ENCODE data around the gene SCRN1.

Gene SCRN1

DNA sequence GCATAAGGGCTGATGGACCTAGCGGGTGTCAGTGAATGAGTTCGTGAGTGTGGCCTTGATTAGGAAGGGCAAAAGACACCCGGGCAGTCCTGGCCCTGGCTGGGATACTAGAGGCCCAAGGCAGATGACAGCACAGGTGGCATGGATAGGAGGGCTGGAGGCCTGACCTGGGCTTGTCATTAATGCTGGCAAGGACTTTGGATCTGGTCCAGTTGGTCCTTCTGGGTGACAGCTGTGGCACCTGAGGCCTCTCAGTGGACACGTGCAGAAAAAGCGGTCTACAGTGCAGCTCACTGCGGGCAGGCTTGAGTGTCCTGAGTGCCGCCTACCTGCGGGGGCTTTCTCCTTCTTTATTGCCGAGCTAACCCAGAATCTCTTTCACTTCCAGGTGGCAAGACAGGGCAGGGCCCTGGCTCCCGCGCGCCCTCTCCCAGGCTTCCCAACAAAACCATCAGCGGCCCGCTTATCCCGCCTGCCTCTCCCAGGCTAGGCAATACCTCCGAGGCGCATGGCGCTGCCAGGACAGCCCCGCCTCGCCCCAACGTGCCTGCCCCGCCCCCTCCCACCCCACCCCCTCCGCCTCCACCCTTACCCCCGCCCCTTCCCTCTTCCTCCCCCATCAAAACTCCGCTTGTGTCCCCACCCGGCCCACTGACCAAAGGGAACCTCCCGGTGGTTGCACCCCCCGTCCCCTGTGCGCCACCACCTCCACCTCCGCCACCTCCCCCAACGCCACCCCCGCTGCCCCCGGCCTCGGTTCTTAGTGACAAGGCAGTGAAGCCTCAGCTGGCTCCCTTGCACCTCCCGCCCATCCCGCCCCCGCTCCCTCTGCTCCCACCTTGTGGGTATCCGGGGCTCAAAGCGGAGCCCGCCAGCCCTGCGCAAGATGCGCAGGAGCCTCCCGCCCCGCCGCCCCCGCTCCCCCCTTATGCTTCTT is 105.9 kb downstream of the SCRN1 start:
- Histone ChIP-seq H2AFZ (ENCODE audit: low read depth, low read length) (no peak overlapping the region), H3K27me3 (ENCODE audit: insufficient read depth, low read length) (peaks cover 20% of the 10 kb centered on the region), H3K9me3 (ENCODE audit: low read length) (no peaks in the 10 kb centered on the region), H3K4me1 (ENCODE audit: insufficient read depth, low read length) (peaks cover 5% of the 10 kb centered on the region), H3K4me3 (ENCODE audit: low read length) (no peak overlapping the region), H3K36me3 (ENCODE audit: insufficient read depth, low read length) (no peaks in the 10 kb centered on the region)

- H2AFZ ChIP-seq (ENCODE audit: low read depth, low read length): no peak overlapping the region
- H3K36me3 ChIP-seq (ENCODE audit: insufficient read depth, low read length): no peaks in the 10 kb centered on the region
- peaks cover 20% of the 10 kb centered on the region for H3K27me3 ChIP-seq (ENCODE audit: insufficient read depth, low read length)
- no peak overlapping the region for H3K4me3 ChIP-seq (ENCODE audit: low read length)
- no peaks in the 10 kb centered on the region for H3K9me3 ChIP-seq (ENCODE audit: low read length)
- peaks cover 6% of the 10 kb centered on the region for H3K4me1 ChIP-seq (ENCODE audit: insufficient read depth, low read length)
Observed at GRCh38 chr7:29882481-29882880, 107.1 kb downstream of the SCRN1 start.

GRCh38 chr7:29881724-29882123 is 107.9 kb downstream of the SCRN1 start:
- Histone ChIP-seq H3K27me3 (ENCODE audit: insufficient read depth, low read length) (peaks cover 18% of the 10 kb centered on the region), H3K4me3 (ENCODE audit: low read length) (no peak overlapping the region), H2AFZ (ENCODE audit: low read depth, low read length) (peak overlapping the region; percentile 9), H3K9me3 (ENCODE audit: low read length) (no peaks in the 10 kb centered on the region), H3K36me3 (ENCODE audit: insufficient read depth, low read length) (no peaks in the 10 kb centered on the region), H3K4me1 (ENCODE audit: insufficient read depth, low read length) (peaks cover 13% of the 10 kb centered on the region)

DNA sequence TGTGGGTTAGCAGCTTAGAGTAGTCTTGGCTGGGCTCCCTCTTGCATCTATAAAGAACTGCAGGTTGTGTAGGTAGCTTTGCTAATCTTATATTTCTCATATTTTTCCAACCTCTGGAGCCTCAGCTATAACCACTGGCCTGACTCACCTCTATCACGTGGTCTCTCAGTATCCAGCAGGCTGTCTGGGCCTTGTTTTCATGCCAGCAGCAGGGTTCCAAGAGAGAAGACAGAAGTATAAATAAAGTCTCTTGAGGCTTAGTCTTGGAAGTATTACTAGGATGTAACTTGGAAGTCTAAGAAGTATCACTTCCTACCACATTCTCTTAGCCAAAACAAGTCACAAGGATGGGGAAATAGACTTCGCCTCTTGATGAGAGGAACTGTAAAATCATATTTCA is 110.0 kb downstream of the SCRN1 start:
- H3K36me3 ChIP-seq (ENCODE audit: insufficient read depth, low read length): no peaks in the 10 kb centered on the region
- no peak overlapping the region for H3K4me3 ChIP-seq (ENCODE audit: low read length)
- no peak overlapping the region for H2AFZ ChIP-seq (ENCODE audit: low read depth, low read length)
- H3K27me3 ChIP-seq (ENCODE audit: insufficient read depth, low read length): peaks cover 12% of the 10 kb centered on the region
- peaks cover 15% of the 10 kb centered on the region for H3K4me1 ChIP-seq (ENCODE audit: insufficient read depth, low read length)
- H3K9me3 ChIP-seq (ENCODE audit: low read length): no peaks in the 10 kb centered on the region

- Histone ChIP-seq H3K27me3 (ENCODE audit: insufficient read depth, low read length) (peaks cover 10% of the 10 kb centered on the region), H3K9me3 (ENCODE audit: low read length) (no peaks in the 10 kb centered on the region), H3K4me3 (ENCODE audit: low read length) (no peak overlapping the region), H2AFZ (ENCODE audit: low read depth, low read length) (no peak overlapping the region), H3K4me1 (ENCODE audit: insufficient read depth, low read length) (peaks cover 15% of the 10 kb centered on the region), H3K36me3 (ENCODE audit: insufficient read depth, low read length) (no peaks in the 10 kb centered on the region)
Observed at GRCh38 chr7:29878081-29878688, 111.4 kb downstream of the SCRN1 start.

DNA sequence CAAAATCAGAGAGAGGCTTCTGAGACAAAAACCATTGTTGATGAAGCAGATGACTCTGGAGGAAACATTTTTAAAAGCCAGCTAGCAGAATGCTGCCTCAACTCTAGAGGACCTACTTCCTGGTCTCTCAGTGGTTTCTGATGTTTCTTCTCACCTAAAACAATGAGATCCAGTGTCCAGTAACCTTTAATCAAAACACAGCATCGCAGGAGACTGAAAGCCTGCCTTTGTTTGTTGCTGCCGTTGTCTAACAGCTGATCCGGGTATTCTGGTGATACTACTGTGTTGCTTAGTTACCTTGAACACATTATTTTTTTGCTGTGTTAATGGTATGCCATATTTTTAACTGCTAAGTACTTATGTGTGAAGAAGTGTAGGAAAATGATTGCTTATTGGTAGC is 112.4 kb downstream of the SCRN1 start:
- H3K9me3 ChIP-seq (ENCODE audit: low read length): no peaks in the 10 kb centered on the region
- H3K27me3 ChIP-seq (ENCODE audit: insufficient read depth, low read length): peaks cover 5% of the 10 kb centered on the region
- H3K4me3 ChIP-seq (ENCODE audit: low read length): no peak overlapping the region
- no peaks in the 10 kb centered on the region for H3K36me3 ChIP-seq (ENCODE audit: insufficient read depth, low read length)
- H3K4me1 ChIP-seq (ENCODE audit: insufficient read depth, low read length): peaks cover 15% of the 10 kb centered on the region
- no peak overlapping the region for H2AFZ ChIP-seq (ENCODE audit: low read depth, low read length)

DNA sequence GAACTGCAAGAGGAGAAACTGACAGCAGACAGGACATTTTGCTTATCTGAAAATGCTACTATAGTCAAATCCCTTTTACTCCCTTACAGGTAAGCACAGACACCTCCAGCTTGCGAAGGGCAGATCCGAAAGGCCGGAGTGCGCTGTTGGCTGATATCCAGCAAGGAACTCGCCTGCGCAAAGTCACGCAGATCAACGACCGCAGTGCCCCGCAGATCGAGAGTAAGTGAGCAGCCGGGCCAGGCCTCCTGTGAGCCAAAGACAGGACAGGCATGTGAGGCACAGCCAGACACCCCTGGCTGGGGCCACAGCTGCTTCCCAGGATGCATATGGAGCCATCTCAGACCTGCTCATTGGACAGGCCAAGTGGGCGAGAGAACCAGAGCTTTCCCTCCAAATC is 113.9 kb downstream of the SCRN1 start:
- H2AFZ ChIP-seq (ENCODE audit: low read depth, low read length): no peak overlapping the region
- no peaks in the 10 kb centered on the region for H3K36me3 ChIP-seq (ENCODE audit: insufficient read depth, low read length)
- no peak overlapping the region for H3K4me3 ChIP-seq (ENCODE audit: low read length)
- peaks cover 4% of the 10 kb centered on the region for H3K27me3 ChIP-seq (ENCODE audit: insufficient read depth, low read length)
- no peaks in the 10 kb centered on the region for H3K9me3 ChIP-seq (ENCODE audit: low read length)
- H3K4me1 ChIP-seq (ENCODE audit: insufficient read depth, low read length): peaks cover 10% of the 10 kb centered on the region

DNA sequence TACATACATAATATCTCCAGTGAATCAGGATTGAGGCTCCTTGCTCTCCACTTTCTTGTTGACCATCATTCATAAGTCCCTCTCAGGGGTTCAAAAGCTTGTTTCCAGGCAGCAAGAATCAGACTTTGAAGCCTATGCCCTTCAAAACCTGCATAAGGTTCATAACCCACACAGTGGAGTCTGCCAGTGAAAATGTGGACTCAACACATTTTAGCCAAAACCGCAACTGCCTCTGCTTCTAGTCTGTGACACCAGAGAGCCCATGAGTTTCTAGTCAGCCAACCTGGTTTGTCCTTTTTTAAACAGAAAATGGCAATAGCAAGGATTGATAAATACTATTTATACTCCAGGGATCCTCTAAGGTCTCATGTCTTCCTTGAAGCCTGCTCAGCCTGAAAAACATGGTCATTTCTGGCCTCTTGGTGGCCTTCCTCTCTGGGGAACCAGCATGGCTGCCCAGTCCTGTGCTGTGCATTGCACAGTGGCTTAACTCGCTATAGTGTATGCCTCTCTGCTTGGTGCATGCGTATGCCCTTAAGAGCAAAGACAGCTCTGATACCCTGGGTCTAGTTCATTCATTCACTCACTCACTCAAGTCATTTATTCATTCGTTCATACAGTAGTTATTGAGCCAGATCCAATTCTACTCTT is 115.8 kb downstream of the SCRN1 start:
- Histone ChIP-seq H3K27me3 (ENCODE audit: insufficient read depth, low read length) (peaks cover 4% of the 10 kb centered on the region), H3K4me3 (ENCODE audit: low read length) (no peak overlapping the region), H2AFZ (ENCODE audit: low read depth, low read length) (no peak overlapping the region), H3K36me3 (ENCODE audit: insufficient read depth, low read length) (no peaks in the 10 kb centered on the region), H3K4me1 (ENCODE audit: insufficient read depth, low read length) (peaks cover 10% of the 10 kb centered on the region), H3K9me3 (ENCODE audit: low read length) (no peaks in the 10 kb centered on the region)

- no peak overlapping the region for H2AFZ ChIP-seq (ENCODE audit: low read depth, low read length)
Observed at GRCh38 chr7:29871787-29872398, 117.7 kb downstream of the SCRN1 start.

More at GRCh38 chr7:29871787-29872398, 117.7 kb downstream of the SCRN1 start:
- Histone ChIP-seq H3K36me3 (ENCODE audit: insufficient read depth, low read length) (no peaks in the 10 kb centered on the region), H3K4me1 (ENCODE audit: insufficient read depth, low read length) (peaks cover 4% of the 10 kb centered on the region), H3K27me3 (ENCODE audit: insufficient read depth, low read length) (peaks cover 4% of the 10 kb centered on the region), H3K9me3 (ENCODE audit: low read length) (no peaks in the 10 kb centered on the region), H3K4me3 (ENCODE audit: low read length) (no peak overlapping the region)
